GM23338 (cell line): Measurements from ENCODE around the gene SYNE3. TPM values are rescaled to one million over a fixed set of nuclear protein-coding genes. Genes with fewer than 3 reads are reported as not detected.

Source experiments
- ATAC-seq: fragments of 200-7000 bp; cut with Tn5 transposase; 3 replicates; pipeline ENCODE4 v1.9.1; 2020
- DNase-seq: peaks from one replicate; pipeline ENCODE4 v3.0.0-alpha.2; 2015; ENCODE audit warnings: low spot score
- H2AFZ ChIP-seq: fragments of 200-600 bp; sonication (generic); 2 replicates; pipeline ENCODE4 v1.8.0; 2016; ENCODE audit warnings: antibody characterized with exemption, mild to moderate bottlenecking, moderate library complexity
- H3F3A ChIP-seq: fragments of 200-600 bp; sonication (generic); replicated peaks from 2 replicates; pipeline ENCODE4 v1.8.0; 2017; ENCODE audit warnings: antibody characterized with exemption, mixed run types, low read depth
- H3K27ac ChIP-seq: fragments of 200-600 bp; sonication (generic); 2 replicates; pipeline ENCODE4 v1.6.1; 2016; ENCODE audit warnings: low read depth
- H3K27me3 ChIP-seq: fragments of 200-600 bp; sonication (generic); 2 replicates; pipeline ENCODE4 v1.8.0; 2016; ENCODE audit warnings: mild to moderate bottlenecking, mixed run types, moderate library complexity; ENCODE audit not compliant: insufficient read depth
- H3K36me3 ChIP-seq: fragments of 200-600 bp; sonication (generic); 2 replicates; pipeline ENCODE4 v1.8.0; 2016; ENCODE audit warnings: mild to moderate bottlenecking; ENCODE audit not compliant: insufficient read depth
- H3K4me1 ChIP-seq: fragments of 200-600 bp; sonication (generic); 2 replicates; pipeline ENCODE4 v1.8.0; 2016; ENCODE audit warnings: mild to moderate bottlenecking, moderate library complexity; ENCODE audit not compliant: insufficient read depth
- H3K4me2 ChIP-seq: fragments of 200-600 bp; sonication (generic); 2 replicates; pipeline ENCODE4 v1.7.1; 2017; ENCODE audit warnings: mixed run types
- H3K4me3 ChIP-seq: fragments of 200-600 bp; sonication (generic); 2 replicates; pipeline ENCODE4 v1.6.1; 2016; ENCODE audit warnings: mixed run types
- H3K79me2 ChIP-seq: fragments of 200-600 bp; sonication (generic); replicated peaks from 2 replicates; pipeline ENCODE4 v1.8.0; 2017; ENCODE audit warnings: mild to moderate bottlenecking; ENCODE audit not compliant: insufficient read depth
- H3K9me2 ChIP-seq: fragments of 200-600 bp; sonication (generic); 2 replicates; pipeline ENCODE4 v1.8.0; 2017; ENCODE audit not compliant: insufficient read depth
- H4K20me1 ChIP-seq: fragments of 200-600 bp; sonication (generic); replicated peaks from 2 replicates; pipeline ENCODE4 v1.8.0; 2017; ENCODE audit warnings: mild to moderate bottlenecking; ENCODE audit not compliant: insufficient read depth
- H3K27ac Mint-ChIP-seq: 2 replicates; pipeline ENCODE4 v1.8.0; 2020; ENCODE audit warnings: inconsistent platforms, mild to moderate bottlenecking, moderate library complexity, mixed read lengths
- H3K27me3 Mint-ChIP-seq: 3 replicates; pipeline ENCODE4 v1.8.0; 2022; ENCODE audit warnings: low read depth, mild to moderate bottlenecking, moderate library complexity, mixed read lengths, inconsistent platforms; ENCODE audit not compliant: insufficient read depth, poor library complexity
- H3K36me3 Mint-ChIP-seq: 3 replicates; pipeline ENCODE4 v1.8.0; 2021; ENCODE audit warnings: low read depth, mild to moderate bottlenecking, inconsistent platforms, moderate library complexity, mixed read lengths
- H3K4me1 Mint-ChIP-seq: 3 replicates; pipeline ENCODE4 v1.8.0; 2020; ENCODE audit warnings: mild to moderate bottlenecking, inconsistent platforms, mixed read lengths
- H3K4me3 Mint-ChIP-seq: 3 replicates; pipeline ENCODE4 v1.8.0; 2021; ENCODE audit warnings: moderate library complexity, mild to moderate bottlenecking, inconsistent platforms, mixed read lengths
- H3K9me3 Mint-ChIP-seq: 3 replicates; pipeline ENCODE4 v1.8.0; 2020; ENCODE audit warnings: moderate library complexity, mild to moderate bottlenecking, inconsistent platforms, mixed read lengths
- EZH2 ChIP-seq: fragments of 200-600 bp; sonication (generic); IDR thresholded peaks from one replicate; pipeline ENCODE4 v1.8.0; 2017; ENCODE audit warnings: antibody characterized with exemption, mild to moderate bottlenecking, low read depth; ENCODE audit not compliant: unreplicated experiment
- EZH2phosphoT487 ChIP-seq: fragments of 200-600 bp; sonication (generic); IDR thresholded peaks from one replicate; pipeline ENCODE4 v1.8.1; 2018; ENCODE audit warnings: antibody characterized with exemption; ENCODE audit not compliant: unreplicated experiment
- STAT1 ChIP-seq: IDR thresholded peaks from one replicate; pipeline ENCODE4 v1.6.1; 2016; ENCODE audit warnings: antibody characterized with exemption; ENCODE audit not compliant: unreplicated experiment
- ZNF114 ChIP-seq: fragments of 250-450 bp; sonication (Bioruptor Pico); IDR thresholded peaks from 2 replicates; pipeline ENCODE4 v1.5.0; 2020; ENCODE audit warnings: mild to moderate bottlenecking, moderate library complexity
- polyA plus RNA-seq: library from polyadenylated mRNA; unstranded; fragments of >200 nt; fragmentation: Nextera tagmentation; extraction: Ambion mirVana; gene quantifications from 2 replicates; pipeline ENCODE4 v1.2.1, GENCODE V29; 2016
- total RNA-seq: library from RNA; depleted of rRNA; stranded (reverse); fragments of >200 nt; shearing (Covaris generic); gene quantifications from 2 replicates; pipeline ENCODE4 v1.2.3, GENCODE V29; 2014
- TF ChIP-seq, protein P1 (sequence below): IDR thresholded peaks from one replicate; pipeline ENCODE4 v1.6.1; 2018; ENCODE audit warnings: antibody characterized with exemption; ENCODE audit not compliant: unreplicated experiment
- TF ChIP-seq, protein P2 (sequence below), 2 experiments: fragments of 200-600 bp in 1 of 2; sonication (generic) in 1 of 2; conservative IDR thresholded peaks; 2 replicates each; pipeline versions ENCODE4 v1.5.1 to v1.6.1; 2016 to 2017; ENCODE audit warnings: antibody characterized with exemption in 2 of 2, low read depth in 2 of 2, mild to moderate bottlenecking in 2 of 2, moderate library complexity in 1 of 2
- TF ChIP-seq, protein P3 (sequence below): fragments of 250-450 bp; sonication (Bioruptor Pico); IDR thresholded peaks from 2 replicates; pipeline ENCODE4 v1.5.0; 2020; ENCODE audit warnings: mild to moderate bottlenecking, moderate library complexity

The SYNE3 gene
- total and polyA plus RNA-seq, 2 experiments from 2014 or later, result 0.02 to 0.03 TPM

DNA sequence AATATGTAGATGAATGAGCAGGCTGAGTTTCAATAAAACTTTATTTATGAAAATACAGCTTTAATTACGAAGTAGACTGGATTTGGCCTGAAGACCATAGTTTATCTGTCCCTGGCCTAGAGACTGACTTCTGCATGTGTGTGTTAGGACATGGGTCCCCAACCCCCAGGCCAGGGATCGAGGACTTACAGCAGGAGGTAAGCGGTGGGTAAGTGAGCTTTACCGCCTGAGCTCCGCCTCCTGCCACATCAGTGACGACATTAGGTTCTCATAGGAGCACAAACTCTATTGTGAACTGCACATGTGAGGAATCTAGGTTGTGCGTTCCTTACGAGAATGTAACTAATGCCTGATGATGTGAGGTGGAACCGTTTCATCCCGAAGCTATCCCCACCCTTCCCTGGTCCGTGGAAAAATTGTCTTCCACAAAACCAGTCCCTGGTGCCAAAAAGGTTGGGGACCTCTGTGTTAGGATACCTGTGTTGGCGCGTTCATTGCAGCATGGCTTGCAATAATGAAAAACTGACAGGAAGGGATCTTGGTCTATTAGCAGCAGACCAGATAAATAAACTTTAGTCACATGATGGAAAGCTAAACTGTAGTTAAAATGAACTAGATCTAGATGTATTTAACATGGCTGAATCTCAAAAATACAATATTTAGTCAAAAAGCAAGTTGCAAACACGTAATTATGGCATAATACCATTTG is 22.5 kb upstream of the SYNE3 start (continued):
- TF ChIP-seq, protein P1, sequence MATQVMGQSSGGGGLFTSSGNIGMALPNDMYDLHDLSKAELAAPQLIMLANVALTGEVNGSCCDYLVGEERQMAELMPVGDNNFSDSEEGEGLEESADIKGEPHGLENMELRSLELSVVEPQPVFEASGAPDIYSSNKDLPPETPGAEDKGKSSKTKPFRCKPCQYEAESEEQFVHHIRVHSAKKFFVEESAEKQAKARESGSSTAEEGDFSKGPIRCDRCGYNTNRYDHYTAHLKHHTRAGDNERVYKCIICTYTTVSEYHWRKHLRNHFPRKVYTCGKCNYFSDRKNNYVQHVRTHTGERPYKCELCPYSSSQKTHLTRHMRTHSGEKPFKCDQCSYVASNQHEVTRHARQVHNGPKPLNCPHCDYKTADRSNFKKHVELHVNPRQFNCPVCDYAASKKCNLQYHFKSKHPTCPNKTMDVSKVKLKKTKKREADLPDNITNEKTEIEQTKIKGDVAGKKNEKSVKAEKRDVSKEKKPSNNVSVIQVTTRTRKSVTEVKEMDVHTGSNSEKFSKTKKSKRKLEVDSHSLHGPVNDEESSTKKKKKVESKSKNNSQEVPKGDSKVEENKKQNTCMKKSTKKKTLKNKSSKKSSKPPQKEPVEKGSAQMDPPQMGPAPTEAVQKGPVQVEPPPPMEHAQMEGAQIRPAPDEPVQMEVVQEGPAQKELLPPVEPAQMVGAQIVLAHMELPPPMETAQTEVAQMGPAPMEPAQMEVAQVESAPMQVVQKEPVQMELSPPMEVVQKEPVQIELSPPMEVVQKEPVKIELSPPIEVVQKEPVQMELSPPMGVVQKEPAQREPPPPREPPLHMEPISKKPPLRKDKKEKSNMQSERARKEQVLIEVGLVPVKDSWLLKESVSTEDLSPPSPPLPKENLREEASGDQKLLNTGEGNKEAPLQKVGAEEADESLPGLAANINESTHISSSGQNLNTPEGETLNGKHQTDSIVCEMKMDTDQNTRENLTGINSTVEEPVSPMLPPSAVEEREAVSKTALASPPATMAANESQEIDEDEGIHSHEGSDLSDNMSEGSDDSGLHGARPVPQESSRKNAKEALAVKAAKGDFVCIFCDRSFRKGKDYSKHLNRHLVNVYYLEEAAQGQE, result no peak
- TF ChIP-seq, protein P2, sequence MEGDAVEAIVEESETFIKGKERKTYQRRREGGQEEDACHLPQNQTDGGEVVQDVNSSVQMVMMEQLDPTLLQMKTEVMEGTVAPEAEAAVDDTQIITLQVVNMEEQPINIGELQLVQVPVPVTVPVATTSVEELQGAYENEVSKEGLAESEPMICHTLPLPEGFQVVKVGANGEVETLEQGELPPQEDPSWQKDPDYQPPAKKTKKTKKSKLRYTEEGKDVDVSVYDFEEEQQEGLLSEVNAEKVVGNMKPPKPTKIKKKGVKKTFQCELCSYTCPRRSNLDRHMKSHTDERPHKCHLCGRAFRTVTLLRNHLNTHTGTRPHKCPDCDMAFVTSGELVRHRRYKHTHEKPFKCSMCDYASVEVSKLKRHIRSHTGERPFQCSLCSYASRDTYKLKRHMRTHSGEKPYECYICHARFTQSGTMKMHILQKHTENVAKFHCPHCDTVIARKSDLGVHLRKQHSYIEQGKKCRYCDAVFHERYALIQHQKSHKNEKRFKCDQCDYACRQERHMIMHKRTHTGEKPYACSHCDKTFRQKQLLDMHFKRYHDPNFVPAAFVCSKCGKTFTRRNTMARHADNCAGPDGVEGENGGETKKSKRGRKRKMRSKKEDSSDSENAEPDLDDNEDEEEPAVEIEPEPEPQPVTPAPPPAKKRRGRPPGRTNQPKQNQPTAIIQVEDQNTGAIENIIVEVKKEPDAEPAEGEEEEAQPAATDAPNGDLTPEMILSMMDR (conservative IDR thresholded peaks at IDR 0.05; ENCODE audit: low read depth in 2 of 2), result no peak

DNA sequence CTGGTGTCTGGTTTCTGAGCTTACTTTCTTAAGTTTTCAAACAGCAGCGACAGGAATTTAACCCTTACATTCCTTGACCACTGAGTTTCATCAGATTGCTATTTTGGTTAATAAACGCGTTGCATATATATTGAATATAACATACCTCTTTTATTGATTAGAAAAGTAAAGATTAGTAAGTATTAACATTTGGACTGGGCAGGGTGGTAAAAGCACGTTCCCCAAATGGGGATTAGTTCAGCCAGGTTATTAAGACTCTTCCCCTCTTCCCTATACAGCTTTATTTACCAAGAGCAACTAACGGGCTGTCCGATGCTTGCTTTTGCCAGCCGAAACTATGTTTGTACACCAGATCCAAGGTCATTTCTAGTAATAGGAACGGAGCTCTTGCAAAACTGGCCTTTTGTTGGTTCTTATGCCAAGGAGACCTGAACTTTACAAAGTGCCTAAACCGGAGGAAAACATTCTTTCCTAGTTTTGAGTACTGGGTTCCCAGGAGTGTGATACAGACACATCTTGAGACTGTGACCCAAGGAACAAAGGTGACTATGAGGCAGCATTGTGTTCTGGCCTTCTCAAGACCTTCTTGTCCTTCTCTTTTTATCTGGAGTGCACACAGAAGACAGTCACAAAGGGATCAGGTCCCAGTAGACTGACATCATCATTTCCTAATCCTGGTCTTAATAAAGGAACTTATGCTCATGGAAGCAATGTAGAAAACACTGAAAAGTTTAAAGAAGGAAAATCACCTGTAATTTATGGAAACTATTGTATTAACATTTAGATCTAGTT is 21.0 kb upstream of the SYNE3 start:
- H3K4me1 Mint-ChIP-seq, result peaks cover 37% of the 10 kb centered on the region
- H3K4me2 ChIP-seq, result no peak overlapping the region; the same call in 1 of the 2 replicates
- no peak for TF ChIP-seq EZH2phosphoT487
- TF ChIP-seq ZNF114 (CRISPR knock-in tag), result no peak
- TF ChIP-seq STAT1, result no peak
- TF ChIP-seq, protein P3, sequence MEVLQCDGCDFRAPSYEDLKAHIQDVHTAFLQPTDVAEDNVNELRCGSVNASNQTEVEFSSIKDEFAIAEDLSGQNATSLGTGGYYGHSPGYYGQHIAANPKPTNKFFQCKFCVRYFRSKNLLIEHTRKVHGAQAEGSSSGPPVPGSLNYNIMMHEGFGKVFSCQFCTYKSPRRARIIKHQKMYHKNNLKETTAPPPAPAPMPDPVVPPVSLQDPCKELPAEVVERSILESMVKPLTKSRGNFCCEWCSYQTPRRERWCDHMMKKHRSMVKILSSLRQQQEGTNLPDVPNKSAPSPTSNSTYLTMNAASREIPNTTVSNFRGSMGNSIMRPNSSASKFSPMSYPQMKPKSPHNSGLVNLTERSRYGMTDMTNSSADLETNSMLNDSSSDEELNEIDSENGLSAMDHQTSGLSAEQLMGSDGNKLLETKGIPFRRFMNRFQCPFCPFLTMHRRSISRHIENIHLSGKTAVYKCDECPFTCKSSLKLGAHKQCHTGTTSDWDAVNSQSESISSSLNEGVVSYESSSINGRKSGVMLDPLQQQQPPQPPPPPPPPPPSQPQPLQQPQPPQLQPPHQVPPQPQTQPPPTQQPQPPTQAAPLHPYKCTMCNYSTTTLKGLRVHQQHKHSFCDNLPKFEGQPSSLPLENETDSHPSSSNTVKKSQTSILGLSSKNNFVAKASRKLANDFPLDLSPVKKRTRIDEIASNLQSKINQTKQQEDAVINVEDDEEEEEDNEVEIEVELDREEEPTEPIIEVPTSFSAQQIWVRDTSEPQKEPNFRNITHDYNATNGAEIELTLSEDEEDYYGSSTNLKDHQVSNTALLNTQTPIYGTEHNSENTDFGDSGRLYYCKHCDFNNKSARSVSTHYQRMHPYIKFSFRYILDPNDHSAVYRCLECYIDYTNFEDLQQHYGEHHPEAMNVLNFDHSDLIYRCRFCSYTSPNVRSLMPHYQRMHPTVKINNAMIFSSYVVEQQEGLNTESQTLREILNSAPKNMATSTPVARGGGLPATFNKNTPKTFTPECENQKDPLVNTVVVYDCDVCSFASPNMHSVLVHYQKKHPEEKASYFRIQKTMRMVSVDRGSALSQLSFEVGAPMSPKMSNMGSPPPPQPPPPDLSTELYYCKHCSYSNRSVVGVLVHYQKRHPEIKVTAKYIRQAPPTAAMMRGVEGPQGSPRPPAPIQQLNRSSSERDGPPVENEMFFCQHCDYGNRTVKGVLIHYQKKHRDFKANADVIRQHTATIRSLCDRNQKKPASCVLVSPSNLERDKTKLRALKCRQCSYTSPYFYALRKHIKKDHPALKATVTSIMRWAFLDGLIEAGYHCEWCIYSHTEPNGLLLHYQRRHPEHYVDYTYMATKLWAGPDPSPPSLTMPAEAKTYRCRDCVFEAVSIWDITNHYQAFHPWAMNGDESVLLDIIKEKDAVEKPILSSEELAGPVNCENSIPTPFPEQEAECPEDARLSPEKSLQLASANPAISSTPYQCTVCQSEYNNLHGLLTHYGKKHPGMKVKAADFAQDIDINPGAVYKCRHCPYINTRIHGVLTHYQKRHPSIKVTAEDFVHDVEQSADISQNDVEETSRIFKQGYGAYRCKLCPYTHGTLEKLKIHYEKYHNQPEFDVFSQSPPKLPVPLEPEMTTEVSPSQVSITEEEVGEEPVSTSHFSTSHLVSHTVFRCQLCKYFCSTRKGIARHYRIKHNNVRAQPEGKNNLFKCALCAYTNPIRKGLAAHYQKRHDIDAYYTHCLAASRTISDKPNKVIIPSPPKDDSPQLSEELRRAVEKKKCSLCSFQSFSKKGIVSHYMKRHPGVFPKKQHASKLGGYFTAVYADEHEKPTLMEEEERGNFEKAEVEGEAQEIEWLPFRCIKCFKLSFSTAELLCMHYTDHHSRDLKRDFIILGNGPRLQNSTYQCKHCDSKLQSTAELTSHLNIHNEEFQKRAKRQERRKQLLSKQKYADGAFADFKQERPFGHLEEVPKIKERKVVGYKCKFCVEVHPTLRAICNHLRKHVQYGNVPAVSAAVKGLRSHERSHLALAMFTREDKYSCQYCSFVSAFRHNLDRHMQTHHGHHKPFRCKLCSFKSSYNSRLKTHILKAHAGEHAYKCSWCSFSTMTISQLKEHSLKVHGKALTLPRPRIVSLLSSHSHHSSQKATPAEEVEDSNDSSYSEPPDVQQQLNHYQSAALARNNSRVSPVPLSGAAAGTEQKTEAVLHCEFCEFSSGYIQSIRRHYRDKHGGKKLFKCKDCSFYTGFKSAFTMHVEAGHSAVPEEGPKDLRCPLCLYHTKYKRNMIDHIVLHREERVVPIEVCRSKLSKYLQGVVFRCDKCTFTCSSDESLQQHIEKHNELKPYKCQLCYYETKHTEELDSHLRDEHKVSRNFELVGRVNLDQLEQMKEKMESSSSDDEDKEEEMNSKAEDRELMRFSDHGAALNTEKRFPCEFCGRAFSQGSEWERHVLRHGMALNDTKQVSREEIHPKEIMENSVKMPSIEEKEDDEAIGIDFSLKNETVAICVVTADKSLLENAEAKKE (CRISPR knock-in tag), result no peak
- TF ChIP-seq EZH2, result no peak

More for the DNA sequence above, 21.0 kb upstream of the SYNE3 start:
- peaks cover 5% of the 10 kb centered on the region for H3K27me3 Mint-ChIP-seq
- no peak overlapping the region for H3K27ac Mint-ChIP-seq
- Histone ChIP-seq H2AFZ (no peak overlapping the region), H3K27me3 (no peaks in the 10 kb centered on the region), H3K9me2 (no peaks in the 10 kb centered on the region), H3K27ac (no peak overlapping the region), H4K20me1 (peaks cover 69% of the 10 kb centered on the region), H3K79me2 (peaks cover 90% of the 10 kb centered on the region), H3K4me3 (no peak overlapping the region), H3K4me1 (peaks cover 20% of the 10 kb centered on the region), H3K36me3 (0 out of 2 replicates have a peak, but pooled peaks cover 2% of the 10 kb centered on the region), H3F3A (no peaks in the 10 kb centered on the region)
- H3K4me3 Mint-ChIP-seq, result peak overlapping the region; percentile 95; the same call in 1 of the 3 replicates
- peaks cover 12% of the 10 kb centered on the region for H3K36me3 Mint-ChIP-seq
- ATAC-seq (no peak), DNase-seq (no peak)
- no peaks in the 10 kb centered on the region for H3K9me3 Mint-ChIP-seq
